Ishikawa (cell line): ENCODE data around the gene CERS6.

Experiments
- CEBPB ChIP-seq: IDR thresholded peaks from 2 replicates; pipeline ENCODE4 v1.6.1; 2012
- CREB1 ChIP-seq: IDR thresholded peaks from 2 replicates; pipeline ENCODE4 v1.6.1; 2012; ENCODE audit warnings: low read depth
- EGR1 ChIP-seq: IDR thresholded peaks from 2 replicates; pipeline ENCODE4 v1.6.1; 2012
- EP300 ChIP-seq: IDR thresholded peaks from 2 replicates; pipeline ENCODE4 v1.6.1; 2012; ENCODE audit warnings: borderline replicate concordance
- FOXM1 ChIP-seq: IDR thresholded peaks from 2 replicates; pipeline ENCODE4 v1.6.1; 2012; ENCODE audit warnings: low read depth, borderline replicate concordance
- NFIC ChIP-seq: IDR thresholded peaks from 2 replicates; pipeline ENCODE4 v1.6.1; 2012
- RAD21 ChIP-seq: IDR thresholded peaks from 2 replicates; pipeline ENCODE4 v1.6.1; 2012; ENCODE audit warnings: low read depth
- TAF1 ChIP-seq: IDR thresholded peaks from 2 replicates; pipeline ENCODE4 v1.6.1; 2012; ENCODE audit warnings: low read depth, mild to moderate bottlenecking
- TCF12 ChIP-seq: IDR thresholded peaks from 2 replicates; pipeline ENCODE4 v1.6.1; 2012; ENCODE audit warnings: low read depth
- TEAD4 ChIP-seq: IDR thresholded peaks from 2 replicates; pipeline ENCODE4 v1.6.1; 2012
- YY1 ChIP-seq: IDR thresholded peaks from 2 replicates; pipeline ENCODE4 v1.6.1; 2012; ENCODE audit warnings: low read depth
- ZBTB7A ChIP-seq: IDR thresholded peaks from 2 replicates; pipeline ENCODE4 v1.6.1; 2012; ENCODE audit warnings: low read depth
- TF ChIP-seq, protein P1 (sequence below): IDR thresholded peaks from 2 replicates; pipeline ENCODE4 v1.6.1; 2012; ENCODE audit warnings: low read depth, mild to moderate bottlenecking
- TF ChIP-seq, protein P2 (sequence below): IDR thresholded peaks from 2 replicates; pipeline ENCODE4 v1.6.1; 2012
- TF ChIP-seq, protein P3 (sequence below): IDR thresholded peaks from 2 replicates; pipeline ENCODE4 v1.6.1; 2012

CERS6 gene

DNA sequence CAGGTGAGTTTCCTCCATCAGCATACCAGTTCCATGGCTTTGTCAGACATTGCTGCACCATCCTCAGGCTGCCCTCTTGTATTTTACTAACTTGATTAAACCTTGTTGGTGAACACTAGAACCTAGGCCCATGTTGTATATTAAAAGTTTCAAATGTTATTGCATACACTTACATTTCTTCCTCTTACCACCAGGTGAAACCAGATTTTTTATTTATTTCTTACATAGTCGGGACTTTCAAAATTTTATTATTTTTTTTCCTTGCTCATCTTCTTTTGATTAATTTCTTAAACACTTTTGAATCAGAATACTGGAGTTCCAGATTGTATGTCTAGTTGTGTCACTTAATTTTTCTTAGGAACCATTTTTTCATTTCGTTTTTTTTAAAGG is 5.9 kb downstream of the CERS6 start:
- TF ChIP-seq CEBPB (no peak), EGR1 (no peak), YY1 (no peak)
- TF ChIP-seq, protein P1, sequence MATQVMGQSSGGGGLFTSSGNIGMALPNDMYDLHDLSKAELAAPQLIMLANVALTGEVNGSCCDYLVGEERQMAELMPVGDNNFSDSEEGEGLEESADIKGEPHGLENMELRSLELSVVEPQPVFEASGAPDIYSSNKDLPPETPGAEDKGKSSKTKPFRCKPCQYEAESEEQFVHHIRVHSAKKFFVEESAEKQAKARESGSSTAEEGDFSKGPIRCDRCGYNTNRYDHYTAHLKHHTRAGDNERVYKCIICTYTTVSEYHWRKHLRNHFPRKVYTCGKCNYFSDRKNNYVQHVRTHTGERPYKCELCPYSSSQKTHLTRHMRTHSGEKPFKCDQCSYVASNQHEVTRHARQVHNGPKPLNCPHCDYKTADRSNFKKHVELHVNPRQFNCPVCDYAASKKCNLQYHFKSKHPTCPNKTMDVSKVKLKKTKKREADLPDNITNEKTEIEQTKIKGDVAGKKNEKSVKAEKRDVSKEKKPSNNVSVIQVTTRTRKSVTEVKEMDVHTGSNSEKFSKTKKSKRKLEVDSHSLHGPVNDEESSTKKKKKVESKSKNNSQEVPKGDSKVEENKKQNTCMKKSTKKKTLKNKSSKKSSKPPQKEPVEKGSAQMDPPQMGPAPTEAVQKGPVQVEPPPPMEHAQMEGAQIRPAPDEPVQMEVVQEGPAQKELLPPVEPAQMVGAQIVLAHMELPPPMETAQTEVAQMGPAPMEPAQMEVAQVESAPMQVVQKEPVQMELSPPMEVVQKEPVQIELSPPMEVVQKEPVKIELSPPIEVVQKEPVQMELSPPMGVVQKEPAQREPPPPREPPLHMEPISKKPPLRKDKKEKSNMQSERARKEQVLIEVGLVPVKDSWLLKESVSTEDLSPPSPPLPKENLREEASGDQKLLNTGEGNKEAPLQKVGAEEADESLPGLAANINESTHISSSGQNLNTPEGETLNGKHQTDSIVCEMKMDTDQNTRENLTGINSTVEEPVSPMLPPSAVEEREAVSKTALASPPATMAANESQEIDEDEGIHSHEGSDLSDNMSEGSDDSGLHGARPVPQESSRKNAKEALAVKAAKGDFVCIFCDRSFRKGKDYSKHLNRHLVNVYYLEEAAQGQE = no peak

DNA sequence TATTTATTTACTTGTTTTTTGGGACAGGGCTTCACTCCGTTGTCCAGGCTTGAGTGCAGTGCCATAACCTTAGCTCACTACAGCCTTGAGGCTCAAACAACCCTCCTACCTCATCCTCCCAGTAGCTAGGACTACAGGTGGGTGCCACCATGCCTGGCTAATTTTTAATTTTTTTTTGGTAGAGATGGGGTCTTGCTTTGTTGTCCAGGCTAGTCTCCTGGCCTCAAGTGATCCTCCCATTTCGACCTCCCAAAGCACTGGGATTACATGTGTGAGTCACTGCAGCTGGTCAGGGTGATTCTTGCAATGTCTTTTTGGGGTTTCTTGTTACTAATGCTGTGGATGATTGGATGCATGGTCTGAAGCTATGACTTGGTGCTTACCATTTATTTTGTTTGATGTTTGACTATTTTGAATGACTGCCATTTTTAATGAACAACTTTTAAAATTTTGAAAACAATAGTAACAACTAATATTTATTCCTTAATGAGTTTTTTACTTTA is 6.5 kb downstream of the CERS6 start:
- TF ChIP-seq CEBPB = no peak
- no peak for TF ChIP-seq TEAD4
- no peak for TF ChIP-seq TCF12
- no peak for TF ChIP-seq EP300
- TF ChIP-seq YY1 = no peak
- TF ChIP-seq, protein P1 = no peak
- TF ChIP-seq NFIC = no peak
- TF ChIP-seq TAF1 = no peak
- TF ChIP-seq FOXM1 = no peak
- no peak for TF ChIP-seq CREB1
- TF ChIP-seq, protein P2, sequence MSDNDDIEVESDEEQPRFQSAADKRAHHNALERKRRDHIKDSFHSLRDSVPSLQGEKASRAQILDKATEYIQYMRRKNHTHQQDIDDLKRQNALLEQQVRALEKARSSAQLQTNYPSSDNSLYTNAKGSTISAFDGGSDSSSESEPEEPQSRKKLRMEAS = no peak
- TF ChIP-seq RAD21 = no peak

DNA sequence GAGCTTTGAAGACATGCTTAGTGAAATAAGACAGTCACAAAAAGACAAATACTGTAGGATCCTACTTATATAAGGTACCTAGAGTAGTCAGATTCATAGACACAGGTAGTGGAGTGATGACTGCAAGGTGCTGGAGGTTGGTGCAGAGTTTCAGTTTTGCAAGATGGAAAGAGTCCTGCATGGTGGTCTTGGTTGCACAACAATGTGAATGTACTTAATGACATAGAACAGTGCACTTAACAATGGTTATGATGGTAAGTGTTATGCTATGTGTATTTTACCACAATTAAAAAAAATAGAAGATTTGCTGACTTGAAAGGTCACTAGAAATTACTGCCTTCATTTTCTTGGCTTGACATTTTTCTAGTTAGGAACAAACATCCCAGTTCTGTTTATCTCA is 9.5 kb downstream of the CERS6 start:
- TF ChIP-seq, protein P1 = no peak
- TF ChIP-seq CREB1 (no peak), TCF12 (no peak), FOXM1 (no peak), EP300 (no peak), ZBTB7A (no peak), TAF1 (no peak), YY1 (no peak), TEAD4 (no peak), NFIC (no peak), RAD21 (no peak), EGR1 (no peak), CEBPB (no peak; the same call in 1 of the 2 replicates)
- TF ChIP-seq, protein P3, sequence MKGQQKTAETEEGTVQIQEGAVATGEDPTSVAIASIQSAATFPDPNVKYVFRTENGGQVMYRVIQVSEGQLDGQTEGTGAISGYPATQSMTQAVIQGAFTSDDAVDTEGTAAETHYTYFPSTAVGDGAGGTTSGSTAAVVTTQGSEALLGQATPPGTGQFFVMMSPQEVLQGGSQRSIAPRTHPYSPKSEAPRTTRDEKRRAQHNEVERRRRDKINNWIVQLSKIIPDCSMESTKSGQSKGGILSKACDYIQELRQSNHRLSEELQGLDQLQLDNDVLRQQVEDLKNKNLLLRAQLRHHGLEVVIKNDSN = no peak
- TF ChIP-seq, protein P2 = no peak

DNA sequence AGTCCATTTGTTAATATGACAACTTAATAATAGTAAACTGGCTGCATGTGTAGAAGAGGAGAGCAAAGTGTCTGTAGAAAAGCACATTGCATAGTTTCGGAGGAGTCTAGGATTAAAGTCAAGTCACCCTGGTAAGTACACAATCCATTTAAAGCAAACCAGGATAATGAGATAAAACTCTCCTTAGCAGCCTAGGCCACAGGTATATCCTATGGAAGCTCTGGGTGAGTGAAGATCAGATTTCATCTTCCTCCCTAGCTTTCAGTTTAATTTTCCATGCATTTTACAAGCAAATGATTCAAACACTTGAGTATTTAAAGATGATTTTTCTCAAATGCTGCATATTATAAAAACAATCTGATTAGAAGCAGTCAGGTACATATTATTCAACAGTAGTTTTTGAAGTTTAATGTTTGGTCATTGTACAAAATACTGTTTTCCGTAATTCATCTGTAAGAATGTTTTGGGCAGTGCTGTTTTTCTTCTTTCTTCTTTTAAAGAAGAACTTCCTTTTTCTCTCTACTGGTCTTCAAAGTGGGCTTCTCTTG is 10.2 kb downstream of the CERS6 start:
- no peak for TF ChIP-seq EGR1
- TF ChIP-seq, protein P2 = no peak
- no peak for TF ChIP-seq YY1
- no peak for TF ChIP-seq CEBPB
- TF ChIP-seq RAD21 = no peak
- no peak for TF ChIP-seq EP300
- TF ChIP-seq CREB1 = no peak
- no peak for TF ChIP-seq TCF12
- no peak for TF ChIP-seq ZBTB7A
- TF ChIP-seq TAF1 = no peak
- TF ChIP-seq FOXM1 = no peak
- TF ChIP-seq NFIC = no peak
- no peak for TF ChIP-seq TEAD4
- TF ChIP-seq, protein P3 = no peak
- TF ChIP-seq, protein P1 = no peak
